ENCODE data around the gene SCD. TPM values are rescaled to one million over a fixed set of nuclear protein-coding genes. Genes with fewer than 3 reads are reported as not detected.

The SCD gene
- total and polyA plus RNA-seq, 2 of the 13 experiments (the other 11 are each of a cell fraction or from before 2014, with no cell fraction given), result 492 to 512 TPM

- TF ChIP-seq, protein P1, sequence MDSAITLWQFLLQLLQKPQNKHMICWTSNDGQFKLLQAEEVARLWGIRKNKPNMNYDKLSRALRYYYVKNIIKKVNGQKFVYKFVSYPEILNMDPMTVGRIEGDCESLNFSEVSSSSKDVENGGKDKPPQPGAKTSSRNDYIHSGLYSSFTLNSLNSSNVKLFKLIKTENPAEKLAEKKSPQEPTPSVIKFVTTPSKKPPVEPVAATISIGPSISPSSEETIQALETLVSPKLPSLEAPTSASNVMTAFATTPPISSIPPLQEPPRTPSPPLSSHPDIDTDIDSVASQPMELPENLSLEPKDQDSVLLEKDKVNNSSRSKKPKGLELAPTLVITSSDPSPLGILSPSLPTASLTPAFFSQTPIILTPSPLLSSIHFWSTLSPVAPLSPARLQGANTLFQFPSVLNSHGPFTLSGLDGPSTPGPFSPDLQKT (CRISPR knock-in tag; IDR thresholded peaks at IDR 0.05; ENCODE audit: borderline replicate concordance), result no peak
- TF ChIP-seq RBM39 (IDR thresholded peaks at IDR 0.05; ENCODE audit: low read depth, low read length, poor library complexity, severe bottlenecking), result no peak
- TF ChIP-seq JARID2 (CRISPR knock-in tag; IDR thresholded peaks at IDR 0.05; ENCODE audit: insufficient replicate concordance), result no peak
- TF ChIP-seq KLF16 (CRISPR knock-in tag; IDR thresholded peaks at IDR 0.05), result peak in 1 of 2 experiments; percentile 46; a peak in 2 of 4 replicates
- peak; percentile 48 for TF ChIP-seq MYPOP (CRISPR knock-in tag; IDR thresholded peaks at IDR 0.05)
- TF ChIP-seq ZNF7 (CRISPR knock-in tag; IDR thresholded peaks at IDR 0.05), result no peak
- no peak; the same call in 1 of the 2 replicates for TF ChIP-seq RXRB (CRISPR knock-in tag; IDR thresholded peaks at IDR 0.05; ENCODE audit: borderline replicate concordance)
- no peak for TF ChIP-seq ZNF644 (CRISPR knock-in tag; IDR thresholded peaks at IDR 0.05; ENCODE audit: low read depth)
- TF ChIP-seq MTA1 (CRISPR knock-in tag; IDR thresholded peaks at IDR 0.05; ENCODE audit: borderline replicate concordance), result peak; percentile 71; the same call in 1 of the 2 replicates
- TF ChIP-seq NR2F1 (CRISPR knock-in tag; IDR thresholded peaks at IDR 0.05), result no peak
- peak; percentile 37; the same call in 1 of the 2 replicates for TF ChIP-seq ZNF530 (CRISPR knock-in tag; IDR thresholded peaks at IDR 0.05; ENCODE audit: low read depth)
- no peak for TF ChIP-seq MTF2 (CRISPR knock-in tag; IDR thresholded peaks at IDR 0.05; ENCODE audit: borderline replicate concordance)
- TF ChIP-seq POLR2AphosphoS5 (IDR thresholded peaks at IDR 0.05; ENCODE audit: low read depth, low read length), result peak; percentile 85
- no peak for TF ChIP-seq ATF1 (CRISPR knock-in tag; IDR thresholded peaks at IDR 0.05)
- TF ChIP-seq ZNF672 (CRISPR knock-in tag; IDR thresholded peaks at IDR 0.05), result peak; percentile 31; the same call in 1 of the 2 replicates
- TF ChIP-seq KMT2B (CRISPR knock-in tag; IDR thresholded peaks at IDR 0.05), result no peak
- TF ChIP-seq ZNF260 (CRISPR knock-in tag; IDR thresholded peaks at IDR 0.05; ENCODE audit: borderline replicate concordance, low read depth), result no peak
- no peak for TF ChIP-seq ZNF552 (CRISPR knock-in tag; IDR thresholded peaks at IDR 0.05; ENCODE audit: borderline replicate concordance)
- peak; percentile 55; the same call in 1 of the 2 replicates for TF ChIP-seq DMAP1 (CRISPR knock-in tag; IDR thresholded peaks at IDR 0.05)
- no peak for TF ChIP-seq ZNF775 (CRISPR knock-in tag; IDR thresholded peaks at IDR 0.05; ENCODE audit: borderline replicate concordance)
- no peak for TF ChIP-seq ZNF83 (CRISPR knock-in tag; IDR thresholded peaks at IDR 0.05; ENCODE audit: borderline replicate concordance)
- TF ChIP-seq ZNF577 (CRISPR knock-in tag; IDR thresholded peaks at IDR 0.05; ENCODE audit: borderline replicate concordance, low read depth), result no peak
- TF ChIP-seq GMEB1 (CRISPR knock-in tag; IDR thresholded peaks at IDR 0.05; ENCODE audit: borderline replicate concordance), result no peak; the same call in 1 of the 2 replicates
- TF ChIP-seq, protein P2, sequence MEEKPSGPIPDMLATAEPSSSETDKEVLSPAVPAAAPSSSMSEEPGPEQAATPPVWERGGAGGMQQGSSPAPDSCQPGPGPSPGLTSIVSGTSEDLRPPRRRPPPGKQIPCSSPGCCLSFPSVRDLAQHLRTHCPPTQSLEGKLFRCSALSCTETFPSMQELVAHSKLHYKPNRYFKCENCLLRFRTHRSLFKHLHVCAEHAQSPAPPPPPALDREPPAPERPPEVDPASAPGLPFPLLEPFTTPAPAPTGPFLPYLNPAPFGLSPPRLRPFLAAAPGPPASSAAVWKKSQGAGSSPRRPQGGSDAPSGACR (CRISPR knock-in tag; IDR thresholded peaks at IDR 0.05), result peak; percentile 23; the same call in 1 of the 2 replicates
These were observed at the start of gene SCD (continued) for GRCh38 chr10:100346765-100347567.
